Superior temporal gyrus (tissue), 1 donor: ENCODE data around the gene MTA3.

Source experiments
- DNase-seq: peaks from one replicate; pipeline ENCODE4 v3.0.0-alpha.2; 2016; ENCODE audit errors: extremely low spot score

MTA3 gene

GRCh38 chr2:42787424-42787787 is 219.0 kb downstream of the MTA3 start:
- no peak for DNase-seq

GRCh38 chr2:42787788-42788477 is 219.5 kb downstream of the MTA3 start:
- DNase-seq = no peak

- DNase-seq = no peak
These were observed 220.0 kb downstream of the MTA3 start for GRCh38 chr2:42788478-42788793.

- DNase-seq = no peak
These were observed 220.4 kb downstream of the MTA3 start for GRCh38 chr2:42788882-42789281.

- DNase-seq = no peak
These were observed 221.3 kb downstream of the MTA3 start for GRCh38 chr2:42789751-42790150.

GRCh38 chr2:42791606-42792005 is 223.2 kb downstream of the MTA3 start:
- DNase-seq = no peak

- DNase-seq = no peak
These were observed 223.7 kb downstream of the MTA3 start for GRCh38 chr2:42792087-42792582.

GRCh38 chr2:42792583-42793333 is 224.3 kb downstream of the MTA3 start, which contains the start of gene HAAO:
TSS of gene HAAO (minus strand) at chr2:42792583. CDS start at chr2:42792536, 47 bp downstream.
- no peak for DNase-seq

- no peak for DNase-seq
These were observed 225.2 kb downstream of the MTA3 start for GRCh38 chr2:42793334-42794270.

GRCh38 chr2:42794271-42795046 is 226.0 kb downstream of the MTA3 start:
- no peak for DNase-seq

GRCh38 chr2:42795275-42795674 is 226.8 kb downstream of the MTA3 start:
- DNase-seq = no peak

- no peak for DNase-seq
These were observed 227.4 kb downstream of the MTA3 start for GRCh38 chr2:42795841-42796301.

- no peak for DNase-seq
These were observed 228.2 kb downstream of the MTA3 start for GRCh38 chr2:42796427-42797248.

GRCh38 chr2:42797281-42797680 is 228.8 kb downstream of the MTA3 start:
- no peak for DNase-seq

GRCh38 chr2:42799881-42800280 is 231.4 kb downstream of the MTA3 start:
- no peak for DNase-seq

GRCh38 chr2:42800461-42800962 is 232.1 kb downstream of the MTA3 start:
- DNase-seq = no peak

GRCh38 chr2:42800981-42801380 is 232.5 kb downstream of the MTA3 start:
- DNase-seq = no peak

GRCh38 chr2:42801381-42801780 is 232.9 kb downstream of the MTA3 start:
- DNase-seq = no peak

- DNase-seq = no peak
These were observed 233.7 kb downstream of the MTA3 start for GRCh38 chr2:42802150-42802549.

GRCh38 chr2:42804338-42804737 is 235.9 kb downstream of the MTA3 start:
- DNase-seq = no peak
